ENCODE data around the gene UROS.

DNA sequence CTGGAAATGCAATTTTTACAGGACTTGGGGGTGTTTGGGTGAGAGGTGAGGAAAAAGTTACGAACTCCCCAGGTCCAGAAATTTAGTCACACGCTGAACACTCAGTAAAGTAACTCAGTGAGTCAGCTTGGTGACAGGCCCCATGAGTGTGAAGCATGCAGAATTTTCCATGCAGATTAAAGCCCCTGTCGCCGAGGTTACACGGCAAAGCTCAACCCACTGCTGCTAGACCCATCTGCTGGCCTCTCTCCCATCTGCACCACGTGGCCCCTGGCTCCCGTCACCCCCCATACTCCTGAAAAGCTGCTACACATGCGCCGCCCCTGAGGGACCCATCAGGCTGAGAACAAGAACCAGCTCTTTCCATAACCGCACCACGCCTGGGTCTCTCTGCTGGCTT is 40.4 kb downstream of the UROS start:
- TF ChIP-seq, protein P1, sequence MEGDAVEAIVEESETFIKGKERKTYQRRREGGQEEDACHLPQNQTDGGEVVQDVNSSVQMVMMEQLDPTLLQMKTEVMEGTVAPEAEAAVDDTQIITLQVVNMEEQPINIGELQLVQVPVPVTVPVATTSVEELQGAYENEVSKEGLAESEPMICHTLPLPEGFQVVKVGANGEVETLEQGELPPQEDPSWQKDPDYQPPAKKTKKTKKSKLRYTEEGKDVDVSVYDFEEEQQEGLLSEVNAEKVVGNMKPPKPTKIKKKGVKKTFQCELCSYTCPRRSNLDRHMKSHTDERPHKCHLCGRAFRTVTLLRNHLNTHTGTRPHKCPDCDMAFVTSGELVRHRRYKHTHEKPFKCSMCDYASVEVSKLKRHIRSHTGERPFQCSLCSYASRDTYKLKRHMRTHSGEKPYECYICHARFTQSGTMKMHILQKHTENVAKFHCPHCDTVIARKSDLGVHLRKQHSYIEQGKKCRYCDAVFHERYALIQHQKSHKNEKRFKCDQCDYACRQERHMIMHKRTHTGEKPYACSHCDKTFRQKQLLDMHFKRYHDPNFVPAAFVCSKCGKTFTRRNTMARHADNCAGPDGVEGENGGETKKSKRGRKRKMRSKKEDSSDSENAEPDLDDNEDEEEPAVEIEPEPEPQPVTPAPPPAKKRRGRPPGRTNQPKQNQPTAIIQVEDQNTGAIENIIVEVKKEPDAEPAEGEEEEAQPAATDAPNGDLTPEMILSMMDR (IDR thresholded peaks at IDR 0.05 in 8 of 11, conservative IDR thresholded peaks at IDR 0.05 in 3 of 11): no peak
- TF ChIP-seq POLR2A (IDR thresholded peaks at IDR 0.05) (no peak), POLR2AphosphoS5 (IDR thresholded peaks at IDR 0.05) (no peak)

All from spleen (tissue), 7 donors.